WTC11 (cell line): ENCODE results near the gene RPL31.

Experiments used
- CREB1 ChIP-seq: sonication (generic); formaldehyde crosslinking; IDR thresholded peaks from 2 replicates; pipeline ENCODE4 v1.8.0; 2023; ENCODE audit warnings: mild to moderate bottlenecking, missing genetic modification reagents
- CREM ChIP-seq: sonication (generic); formaldehyde crosslinking; IDR thresholded peaks from 2 replicates; pipeline ENCODE4 v1.8.1; 2022; ENCODE audit warnings: mild to moderate bottlenecking, missing genetic modification reagents, moderate library complexity
- ESRRA ChIP-seq: sonication (generic); formaldehyde crosslinking; IDR thresholded peaks from 2 replicates; pipeline ENCODE4 v1.8.1; 2022; ENCODE audit warnings: mild to moderate bottlenecking, missing genetic modification reagents, borderline replicate concordance
- ETV6 ChIP-seq: sonication (generic); formaldehyde crosslinking; IDR thresholded peaks from 2 replicates; pipeline ENCODE4 v1.8.1; 2022; ENCODE audit warnings: mild to moderate bottlenecking, missing genetic modification reagents
- FOXP1 ChIP-seq: sonication (generic); formaldehyde crosslinking; IDR thresholded peaks from 2 replicates; pipeline ENCODE4 v1.8.0; 2022; ENCODE audit warnings: missing genetic modification reagents, mild to moderate bottlenecking, moderate library complexity, borderline replicate concordance
- JUN ChIP-seq: sonication (generic); formaldehyde crosslinking; IDR thresholded peaks from 2 replicates; pipeline ENCODE4 v1.8.0; 2023; ENCODE audit warnings: mild to moderate bottlenecking, missing genetic modification reagents
- KAT7 ChIP-seq: sonication (generic); formaldehyde crosslinking; IDR thresholded peaks from 2 replicates; pipeline ENCODE4 v1.8.1; 2023; ENCODE audit warnings: missing genetic modification reagents, mild to moderate bottlenecking, borderline replicate concordance
- ZNF121 ChIP-seq: sonication (generic); formaldehyde crosslinking; IDR thresholded peaks from 2 replicates; pipeline ENCODE4 v1.8.0; 2023; ENCODE audit warnings: missing genetic modification reagents
- TF ChIP-seq, protein P1 (sequence below): sonication (generic); formaldehyde crosslinking; IDR thresholded peaks from 2 replicates; pipeline ENCODE4 v1.8.0; 2022; ENCODE audit warnings: mild to moderate bottlenecking, missing genetic modification reagents
- TF ChIP-seq, protein P2 (sequence below): fragments of 200-600 bp; IDR thresholded peaks from 2 replicates; pipeline ENCODE4 v1.8.0; 2022; ENCODE audit warnings: antibody characterized with exemption
- TF ChIP-seq, protein P3 (sequence below): sonication (generic); formaldehyde crosslinking; IDR thresholded peaks from 2 replicates; pipeline ENCODE4 v1.8.1; 2023; ENCODE audit warnings: mild to moderate bottlenecking, missing genetic modification reagents, moderate library complexity
- TF ChIP-seq, protein P4 (sequence below): sonication (generic); formaldehyde crosslinking; IDR thresholded peaks from 2 replicates; pipeline ENCODE4 v1.8.0; 2022; ENCODE audit warnings: missing genetic modification reagents
- TF ChIP-seq, protein P5 (sequence below): sonication (generic); formaldehyde crosslinking; conservative IDR thresholded peaks from 2 replicates; pipeline ENCODE4 v1.8.1; 2022; ENCODE audit warnings: mild to moderate bottlenecking, missing genetic modification reagents
- TF ChIP-seq, protein P6 (sequence below): sonication (generic); formaldehyde crosslinking; IDR thresholded peaks from 2 replicates; pipeline ENCODE4 v1.8.1; 2022; ENCODE audit warnings: mild to moderate bottlenecking, moderate library complexity, missing genetic modification reagents

DNA sequence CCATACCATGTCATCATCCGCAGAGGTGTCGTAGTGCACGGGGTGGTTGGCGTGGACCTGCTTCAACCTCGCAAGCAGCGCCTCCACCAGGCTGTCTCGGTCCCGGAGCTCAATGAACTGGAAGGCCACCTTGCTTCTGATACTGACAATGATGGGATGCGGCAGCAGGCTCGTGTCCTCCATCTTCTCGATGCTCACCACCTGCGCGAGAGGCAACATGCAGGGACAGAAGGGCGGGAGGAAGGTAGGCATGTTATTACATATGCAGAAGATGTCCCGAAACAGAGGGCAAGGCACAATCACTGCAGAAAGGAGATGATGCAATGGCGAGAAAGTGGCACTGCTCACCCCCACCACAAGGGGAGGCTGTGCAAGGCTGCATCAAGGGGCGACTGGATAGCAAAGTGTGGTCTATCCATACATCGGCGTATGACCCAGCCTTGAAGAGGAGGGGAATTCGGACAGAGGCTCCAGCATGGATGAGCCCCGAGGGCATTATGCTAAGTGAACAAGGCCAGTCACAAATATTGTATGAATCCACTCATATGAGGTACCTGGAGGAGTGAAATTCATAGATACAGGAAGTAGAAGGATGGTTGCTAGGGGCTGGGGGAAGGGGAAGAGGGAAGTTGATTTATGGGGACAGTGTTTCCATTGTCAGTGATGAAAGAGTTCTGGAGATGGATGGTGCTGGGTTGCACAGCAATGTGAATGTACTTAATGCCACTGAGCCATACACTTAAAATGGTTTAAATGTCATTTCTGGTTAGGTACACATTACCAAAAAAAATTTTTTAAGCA, 36.6 kb downstream of the RPL31 start:
- no peak for TF ChIP-seq ETV6 (CRISPR knock-in tag)
- TF ChIP-seq, protein P1, sequence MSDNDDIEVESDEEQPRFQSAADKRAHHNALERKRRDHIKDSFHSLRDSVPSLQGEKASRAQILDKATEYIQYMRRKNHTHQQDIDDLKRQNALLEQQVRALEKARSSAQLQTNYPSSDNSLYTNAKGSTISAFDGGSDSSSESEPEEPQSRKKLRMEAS (CRISPR knock-in tag): peak; percentile 66
- TF ChIP-seq, protein P2, sequence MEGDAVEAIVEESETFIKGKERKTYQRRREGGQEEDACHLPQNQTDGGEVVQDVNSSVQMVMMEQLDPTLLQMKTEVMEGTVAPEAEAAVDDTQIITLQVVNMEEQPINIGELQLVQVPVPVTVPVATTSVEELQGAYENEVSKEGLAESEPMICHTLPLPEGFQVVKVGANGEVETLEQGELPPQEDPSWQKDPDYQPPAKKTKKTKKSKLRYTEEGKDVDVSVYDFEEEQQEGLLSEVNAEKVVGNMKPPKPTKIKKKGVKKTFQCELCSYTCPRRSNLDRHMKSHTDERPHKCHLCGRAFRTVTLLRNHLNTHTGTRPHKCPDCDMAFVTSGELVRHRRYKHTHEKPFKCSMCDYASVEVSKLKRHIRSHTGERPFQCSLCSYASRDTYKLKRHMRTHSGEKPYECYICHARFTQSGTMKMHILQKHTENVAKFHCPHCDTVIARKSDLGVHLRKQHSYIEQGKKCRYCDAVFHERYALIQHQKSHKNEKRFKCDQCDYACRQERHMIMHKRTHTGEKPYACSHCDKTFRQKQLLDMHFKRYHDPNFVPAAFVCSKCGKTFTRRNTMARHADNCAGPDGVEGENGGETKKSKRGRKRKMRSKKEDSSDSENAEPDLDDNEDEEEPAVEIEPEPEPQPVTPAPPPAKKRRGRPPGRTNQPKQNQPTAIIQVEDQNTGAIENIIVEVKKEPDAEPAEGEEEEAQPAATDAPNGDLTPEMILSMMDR: peak; percentile 79
- peak; percentile 47; the same call in 1 of the 2 replicates for TF ChIP-seq FOXP1 (CRISPR knock-in tag)
- TF ChIP-seq, protein P3, sequence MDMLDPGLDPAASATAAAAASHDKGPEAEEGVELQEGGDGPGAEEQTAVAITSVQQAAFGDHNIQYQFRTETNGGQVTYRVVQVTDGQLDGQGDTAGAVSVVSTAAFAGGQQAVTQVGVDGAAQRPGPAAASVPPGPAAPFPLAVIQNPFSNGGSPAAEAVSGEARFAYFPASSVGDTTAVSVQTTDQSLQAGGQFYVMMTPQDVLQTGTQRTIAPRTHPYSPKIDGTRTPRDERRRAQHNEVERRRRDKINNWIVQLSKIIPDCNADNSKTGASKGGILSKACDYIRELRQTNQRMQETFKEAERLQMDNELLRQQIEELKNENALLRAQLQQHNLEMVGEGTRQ (CRISPR knock-in tag): no peak
- TF ChIP-seq, protein P4, sequence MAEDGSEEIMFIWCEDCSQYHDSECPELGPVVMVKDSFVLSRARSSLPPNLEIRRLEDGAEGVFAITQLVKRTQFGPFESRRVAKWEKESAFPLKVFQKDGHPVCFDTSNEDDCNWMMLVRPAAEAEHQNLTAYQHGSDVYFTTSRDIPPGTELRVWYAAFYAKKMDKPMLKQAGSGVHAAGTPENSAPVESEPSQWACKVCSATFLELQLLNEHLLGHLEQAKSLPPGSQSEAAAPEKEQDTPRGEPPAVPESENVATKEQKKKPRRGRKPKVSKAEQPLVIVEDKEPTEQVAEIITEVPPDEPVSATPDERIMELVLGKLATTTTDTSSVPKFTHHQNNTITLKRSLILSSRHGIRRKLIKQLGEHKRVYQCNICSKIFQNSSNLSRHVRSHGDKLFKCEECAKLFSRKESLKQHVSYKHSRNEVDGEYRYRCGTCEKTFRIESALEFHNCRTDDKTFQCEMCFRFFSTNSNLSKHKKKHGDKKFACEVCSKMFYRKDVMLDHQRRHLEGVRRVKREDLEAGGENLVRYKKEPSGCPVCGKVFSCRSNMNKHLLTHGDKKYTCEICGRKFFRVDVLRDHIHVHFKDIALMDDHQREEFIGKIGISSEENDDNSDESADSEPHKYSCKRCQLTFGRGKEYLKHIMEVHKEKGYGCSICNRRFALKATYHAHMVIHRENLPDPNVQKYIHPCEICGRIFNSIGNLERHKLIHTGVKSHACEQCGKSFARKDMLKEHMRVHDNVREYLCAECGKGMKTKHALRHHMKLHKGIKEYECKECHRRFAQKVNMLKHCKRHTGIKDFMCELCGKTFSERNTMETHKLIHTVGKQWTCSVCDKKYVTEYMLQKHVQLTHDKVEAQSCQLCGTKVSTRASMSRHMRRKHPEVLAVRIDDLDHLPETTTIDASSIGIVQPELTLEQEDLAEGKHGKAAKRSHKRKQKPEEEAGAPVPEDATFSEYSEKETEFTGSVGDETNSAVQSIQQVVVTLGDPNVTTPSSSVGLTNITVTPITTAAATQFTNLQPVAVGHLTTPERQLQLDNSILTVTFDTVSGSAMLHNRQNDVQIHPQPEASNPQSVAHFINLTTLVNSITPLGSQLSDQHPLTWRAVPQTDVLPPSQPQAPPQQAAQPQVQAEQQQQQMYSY (CRISPR knock-in tag): no peak
- TF ChIP-seq JUN (CRISPR knock-in tag): no peak
- TF ChIP-seq, protein P5, sequence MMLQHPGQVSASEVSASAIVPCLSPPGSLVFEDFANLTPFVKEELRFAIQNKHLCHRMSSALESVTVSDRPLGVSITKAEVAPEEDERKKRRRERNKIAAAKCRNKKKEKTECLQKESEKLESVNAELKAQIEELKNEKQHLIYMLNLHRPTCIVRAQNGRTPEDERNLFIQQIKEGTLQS: peak; percentile 86
- TF ChIP-seq ZNF121 (CRISPR knock-in tag): no peak
- TF ChIP-seq CREM (CRISPR knock-in tag): no peak
- TF ChIP-seq, protein P6, sequence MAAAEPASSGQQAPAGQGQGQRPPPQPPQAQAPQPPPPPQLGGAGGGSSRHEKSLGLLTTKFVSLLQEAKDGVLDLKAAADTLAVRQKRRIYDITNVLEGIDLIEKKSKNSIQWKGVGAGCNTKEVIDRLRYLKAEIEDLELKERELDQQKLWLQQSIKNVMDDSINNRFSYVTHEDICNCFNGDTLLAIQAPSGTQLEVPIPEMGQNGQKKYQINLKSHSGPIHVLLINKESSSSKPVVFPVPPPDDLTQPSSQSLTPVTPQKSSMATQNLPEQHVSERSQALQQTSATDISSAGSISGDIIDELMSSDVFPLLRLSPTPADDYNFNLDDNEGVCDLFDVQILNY (CRISPR knock-in tag): no peak
- TF ChIP-seq ESRRA (CRISPR knock-in tag): no peak
- TF ChIP-seq CREB1 (CRISPR knock-in tag): no peak
- no peak for TF ChIP-seq KAT7
